ENCODE data around the gene GTF2F1.

GRCh38 chr19:6357174-6357573 is 35.8 kb downstream of the GTF2F1 start:
- no peak for TF ChIP-seq POLR2AphosphoS5 (IDR thresholded peaks at IDR 0.05)
- TF ChIP-seq, protein P1, sequence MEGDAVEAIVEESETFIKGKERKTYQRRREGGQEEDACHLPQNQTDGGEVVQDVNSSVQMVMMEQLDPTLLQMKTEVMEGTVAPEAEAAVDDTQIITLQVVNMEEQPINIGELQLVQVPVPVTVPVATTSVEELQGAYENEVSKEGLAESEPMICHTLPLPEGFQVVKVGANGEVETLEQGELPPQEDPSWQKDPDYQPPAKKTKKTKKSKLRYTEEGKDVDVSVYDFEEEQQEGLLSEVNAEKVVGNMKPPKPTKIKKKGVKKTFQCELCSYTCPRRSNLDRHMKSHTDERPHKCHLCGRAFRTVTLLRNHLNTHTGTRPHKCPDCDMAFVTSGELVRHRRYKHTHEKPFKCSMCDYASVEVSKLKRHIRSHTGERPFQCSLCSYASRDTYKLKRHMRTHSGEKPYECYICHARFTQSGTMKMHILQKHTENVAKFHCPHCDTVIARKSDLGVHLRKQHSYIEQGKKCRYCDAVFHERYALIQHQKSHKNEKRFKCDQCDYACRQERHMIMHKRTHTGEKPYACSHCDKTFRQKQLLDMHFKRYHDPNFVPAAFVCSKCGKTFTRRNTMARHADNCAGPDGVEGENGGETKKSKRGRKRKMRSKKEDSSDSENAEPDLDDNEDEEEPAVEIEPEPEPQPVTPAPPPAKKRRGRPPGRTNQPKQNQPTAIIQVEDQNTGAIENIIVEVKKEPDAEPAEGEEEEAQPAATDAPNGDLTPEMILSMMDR (IDR thresholded peaks at IDR 0.05) = no peak

All from breast epithelium (tissue), 3 donors.